Measurements from ENCODE around the gene CFAP57.

CFAP57 gene

GRCh38 chr1:43227143-43227764 lies 55.1 kb downstream of the CFAP57 start:
- TF ChIP-seq CTCF (conservative IDR thresholded peaks at IDR 0.05): peak; percentile 97
- no peak for TF ChIP-seq ZFX (IDR thresholded peaks at IDR 0.05)
- H3K27ac ChIP-seq: no peak overlapping the region

- TF ChIP-seq ZFX (IDR thresholded peaks at IDR 0.05) (no peak), CTCF (conservative IDR thresholded peaks at IDR 0.05) (no peak)
- no peak overlapping the region for H3K27ac ChIP-seq
Measured at GRCh38 chr1:43229826-43230780, 58.0 kb downstream of the CFAP57 start.

- no peak for TF ChIP-seq CTCF (conservative IDR thresholded peaks at IDR 0.05)
- TF ChIP-seq ZFX (IDR thresholded peaks at IDR 0.05): no peak
- H3K27ac ChIP-seq: no peak overlapping the region
Measured at GRCh38 chr1:43232074-43232473, 59.9 kb downstream of the CFAP57 start.

- TF ChIP-seq ZFX (IDR thresholded peaks at IDR 0.05) (no peak), CTCF (conservative IDR thresholded peaks at IDR 0.05) (no peak)
- no peak overlapping the region for H3K27ac ChIP-seq
Measured at GRCh38 chr1:43232482-43232881, 60.4 kb downstream of the CFAP57 start.

- H3K27ac ChIP-seq: no peak overlapping the region
- TF ChIP-seq CTCF (conservative IDR thresholded peaks at IDR 0.05) (no peak), ZFX (IDR thresholded peaks at IDR 0.05) (no peak)
Measured at GRCh38 chr1:43233631-43234030, 61.5 kb downstream of the CFAP57 start.

GRCh38 chr1:43234267-43234666 lies 62.1 kb downstream of the CFAP57 start:
- no peak overlapping the region; the same call in 1 of the 2 replicates for H3K27ac ChIP-seq
- TF ChIP-seq ZFX (IDR thresholded peaks at IDR 0.05) (no peak), CTCF (conservative IDR thresholded peaks at IDR 0.05) (no peak)

GRCh38 chr1:43235040-43235439 lies 62.9 kb downstream of the CFAP57 start:
- no peak for TF ChIP-seq ZFX (IDR thresholded peaks at IDR 0.05)
- TF ChIP-seq CTCF (conservative IDR thresholded peaks at IDR 0.05): no peak
- peak overlapping the region; percentile 54 for H3K27ac ChIP-seq

Measured in C4-2B (cell line).